ENCODE measurements around the gene TLNRD1.

DNA sequence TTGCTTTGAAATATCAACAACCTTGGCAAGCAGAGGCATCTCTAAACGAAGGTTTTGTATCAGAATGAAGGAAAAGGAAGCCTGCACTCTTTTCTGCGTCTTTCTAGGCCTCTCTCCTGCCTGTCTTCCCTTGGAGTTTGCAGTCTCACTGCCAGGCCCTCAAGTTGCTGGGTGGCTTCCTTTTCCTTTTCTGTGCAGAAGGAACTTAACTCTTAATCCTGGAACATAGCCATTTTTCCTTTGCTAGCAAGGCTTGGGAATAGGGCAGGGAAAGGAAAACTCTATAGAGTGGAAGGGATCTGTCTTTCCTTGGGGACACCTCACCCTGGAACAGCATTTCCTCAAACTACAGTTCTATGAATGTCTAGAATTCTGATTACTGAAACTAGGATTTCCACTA, 32.8 kb downstream of the TLNRD1 start:
- TF ChIP-seq CTCF (optimal IDR thresholded peaks at IDR 0.05 in 1 of 3, IDR thresholded peaks at IDR 0.05 in 1 of 3, conservative IDR thresholded peaks at IDR 0.05 in 1 of 3; ENCODE audit: extremely low read depth in 1 of 3, insufficient read depth in 2 of 3, low read length in 3 of 3) (no peak), EZH2 (IDR thresholded peaks at IDR 0.05; ENCODE audit: low read length) (no peak)

Data from keratinocyte (primary cell).